Epithelial cell of prostate (primary cell): ENCODE data around the gene NAA38.
"Not testable (repeated sequence)": the region's sequence is repeated elsewhere in the genome, so short reads cannot be mapped to it uniquely, and the experiment has no call there.

ENCODE experiments used
- DNase-seq: peaks from one replicate; pipeline ENCODE4 v3.0.0-alpha.2; 2011; ENCODE audit warnings: low read depth, low spot score
- H3K27ac ChIP-seq: fragments of 450-650 bp; 2 replicates; pipeline ENCODE4 v1.5.1; 2017; ENCODE audit warnings: mild to moderate bottlenecking

NAA38 gene

DNA sequence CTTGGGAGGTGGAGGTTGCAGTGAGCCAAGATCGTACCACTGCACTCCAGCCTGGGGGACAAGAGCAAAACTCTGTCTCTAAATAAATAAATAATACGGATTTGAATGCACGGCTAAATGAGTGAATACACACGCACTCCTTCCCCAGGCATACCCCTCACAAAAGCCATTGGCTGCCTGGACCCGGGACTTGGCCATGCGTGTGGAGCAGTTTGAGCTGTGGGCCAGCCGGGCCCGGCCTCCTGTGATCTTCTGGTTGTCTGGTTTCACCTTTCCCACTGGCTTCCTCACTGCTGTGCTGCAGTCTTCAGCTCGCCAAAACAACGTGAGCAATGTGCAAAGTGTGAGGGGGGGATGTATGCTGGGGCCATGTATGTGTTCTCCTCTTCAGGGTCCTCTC, 24.9 kb downstream of the NAA38 start:
- no peak for DNase-seq
- no peak overlapping the region for H3K27ac ChIP-seq

- no peak overlapping the region for H3K27ac ChIP-seq
- no peak for DNase-seq
Observed at GRCh38 chr17:7831233-7831632, 26.1 kb downstream of the NAA38 start.

- no peak overlapping the region for H3K27ac ChIP-seq
- DNase-seq: no peak
Observed at GRCh38 chr17:7830616-7831015, 26.7 kb downstream of the NAA38 start.

GRCh38 chr17:7825206-7825990, 32.0 kb downstream of the NAA38 start:
- no peak overlapping the region for H3K27ac ChIP-seq
- no peak for DNase-seq

GRCh38 chr17:7824021-7824924, 33.1 kb downstream of the NAA38 start:
- no peak overlapping the region for H3K27ac ChIP-seq
- DNase-seq: no peak

- no peak overlapping the region for H3K27ac ChIP-seq
- DNase-seq: no peak
Observed at GRCh38 chr17:7823581-7824001, 33.8 kb downstream of the NAA38 start.

DNA sequence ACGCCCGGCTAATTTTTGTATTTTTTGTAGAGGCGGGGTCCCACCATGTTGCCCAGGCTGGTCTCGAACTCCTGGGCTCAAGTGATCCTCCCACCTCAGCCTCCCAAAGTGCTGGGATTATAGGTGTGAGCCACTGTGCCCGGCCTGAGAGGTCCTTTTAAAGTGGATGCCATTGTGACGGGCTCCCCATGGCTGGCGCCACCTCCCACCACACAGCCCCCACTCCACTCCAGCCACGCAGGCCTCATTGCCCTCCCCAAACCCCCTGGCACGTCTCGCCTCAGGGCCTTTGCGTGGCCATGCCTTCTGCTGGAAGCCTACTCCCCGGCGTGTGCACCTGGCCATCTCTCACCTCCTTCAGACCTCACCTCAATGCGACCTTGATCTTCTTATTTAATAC, 35.2 kb downstream of the NAA38 start:
- DNase-seq: no peak
- no peak overlapping the region for H3K27ac ChIP-seq

DNA sequence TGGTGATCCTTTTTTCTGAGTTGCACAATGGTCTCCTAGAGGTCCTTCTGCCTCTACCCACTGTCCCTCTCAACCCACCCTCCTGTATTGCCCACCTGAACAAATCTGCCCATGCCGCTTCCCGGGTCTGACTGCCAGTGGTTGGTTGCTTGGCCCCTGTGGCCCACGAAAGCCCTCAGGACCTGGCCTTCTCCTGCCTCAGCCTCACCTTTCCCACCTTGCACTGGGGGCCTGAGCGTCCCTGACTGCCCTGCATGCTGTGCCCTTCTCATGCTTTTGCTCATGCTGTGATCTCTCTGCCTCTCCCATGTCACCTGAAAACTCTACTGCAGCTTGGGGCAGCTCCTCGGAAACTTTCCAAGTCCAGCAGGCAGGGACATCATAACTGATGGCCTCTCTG, 37.1 kb downstream of the NAA38 start:
- no peak for DNase-seq
- H3K27ac ChIP-seq: no peak overlapping the region

- DNase-seq: no peak
- H3K27ac ChIP-seq: no peak overlapping the region
Observed at GRCh38 chr17:7818746-7819645, 38.4 kb downstream of the NAA38 start.

GRCh38 chr17:7818026-7818425, 39.3 kb downstream of the NAA38 start:
- no peak for DNase-seq
- no peak overlapping the region for H3K27ac ChIP-seq

DNA sequence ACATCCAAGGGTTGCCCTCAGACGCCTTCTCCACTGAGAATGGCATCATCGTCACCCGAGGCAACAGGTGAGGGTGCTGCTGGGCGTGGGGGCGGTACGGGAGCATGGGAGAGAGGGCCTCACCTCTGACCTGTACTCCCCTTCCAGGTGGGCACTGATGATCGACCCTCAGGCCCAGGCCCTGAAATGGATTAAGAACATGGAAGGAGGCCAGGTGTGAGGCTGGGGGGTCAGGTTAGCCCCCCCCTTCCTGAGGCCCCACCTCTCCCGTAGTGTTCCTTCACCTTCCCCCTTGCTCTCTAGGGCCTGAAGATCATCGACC, 39.8 kb downstream of the NAA38 start:
- DNase-seq: no peak

GRCh38 chr17:7816926-7817642, 40.3 kb downstream of the NAA38 start:
- H3K27ac ChIP-seq: no peak overlapping the region
- DNase-seq: no peak

More for the DNA sequence above, 39.8 kb downstream of the NAA38 start:
- H3K27ac ChIP-seq: no peak overlapping the region

- DNase-seq: no peak
- no peak overlapping the region for H3K27ac ChIP-seq
Observed at GRCh38 chr17:7814969-7815368, 42.4 kb downstream of the NAA38 start.

- H3K27ac ChIP-seq: no peak overlapping the region
- no peak for DNase-seq
Observed at GRCh38 chr17:7811251-7811650, 46.1 kb downstream of the NAA38 start.

DNA sequence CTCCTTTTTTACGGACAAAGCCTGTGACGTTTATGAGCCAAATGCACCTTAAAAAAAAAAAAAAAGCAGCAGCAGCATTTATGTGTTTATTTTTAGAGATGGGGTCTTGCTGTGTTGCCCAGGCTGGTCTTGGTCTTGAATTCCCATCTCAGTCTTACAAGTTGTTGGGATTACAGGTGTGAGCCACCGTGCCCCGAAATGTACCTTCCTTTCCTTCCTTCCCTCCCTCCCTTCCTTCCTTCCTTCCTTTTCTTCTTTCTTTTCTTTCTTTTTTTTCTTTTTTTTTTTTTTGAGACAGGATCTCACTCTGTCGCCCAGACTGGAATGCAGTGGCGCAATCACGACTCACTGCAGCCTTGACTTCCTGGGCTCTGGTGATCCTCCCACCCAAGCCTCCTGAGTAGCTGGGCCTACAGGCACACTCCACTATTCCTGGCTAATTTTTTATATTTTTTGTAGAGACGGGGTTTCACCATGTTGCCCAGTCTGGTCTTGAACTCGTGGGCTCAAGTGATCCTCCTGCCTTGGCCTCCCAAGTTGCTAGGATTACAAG, 47.5 kb downstream of the NAA38 start:
- H3K27ac ChIP-seq: peak overlapping the region; percentile 87
- not testable (repeated sequence) for DNase-seq

DNA sequence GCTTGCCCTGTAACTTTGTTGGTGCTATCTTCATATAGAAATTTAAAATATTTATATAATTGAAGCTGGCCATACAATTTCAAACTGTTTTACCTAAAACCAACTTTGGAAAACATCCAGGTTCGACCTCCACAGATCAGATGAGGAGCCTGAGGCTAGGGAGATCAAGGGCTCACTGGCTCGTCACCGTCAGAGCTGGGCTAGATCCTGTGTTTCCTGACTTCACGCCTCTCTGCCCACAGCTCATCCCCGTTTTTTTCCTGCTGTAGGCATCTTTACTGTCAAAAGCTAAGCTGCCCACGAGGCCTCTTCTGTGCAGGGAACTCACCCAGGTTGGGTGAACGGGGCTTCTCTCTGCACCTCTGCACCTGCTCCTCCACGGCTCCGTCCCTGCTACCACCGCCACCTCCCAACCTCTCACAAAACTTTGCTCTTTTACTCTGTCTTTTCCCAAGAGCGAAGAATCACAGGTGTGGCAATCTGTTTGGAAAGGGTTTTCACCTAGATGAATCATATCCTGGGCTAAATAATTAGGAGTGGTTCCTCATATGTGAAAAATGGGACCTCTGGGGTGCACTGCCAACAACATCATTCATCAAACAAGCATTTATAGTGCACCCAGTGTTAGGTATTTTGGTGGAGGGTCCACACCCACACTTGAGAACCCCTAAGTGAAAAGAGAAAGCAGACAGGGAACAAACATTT, 48.1 kb downstream of the NAA38 start:
- H3K27ac ChIP-seq: peak overlapping the region; percentile 87
- DNase-seq: no peak

GRCh38 chr17:7807206-7807605, 50.2 kb downstream of the NAA38 start:
- H3K27ac ChIP-seq: no peak overlapping the region
- DNase-seq: no peak
